ENCODE measurements around the gene PACS2.

Gene PACS2

DNA sequence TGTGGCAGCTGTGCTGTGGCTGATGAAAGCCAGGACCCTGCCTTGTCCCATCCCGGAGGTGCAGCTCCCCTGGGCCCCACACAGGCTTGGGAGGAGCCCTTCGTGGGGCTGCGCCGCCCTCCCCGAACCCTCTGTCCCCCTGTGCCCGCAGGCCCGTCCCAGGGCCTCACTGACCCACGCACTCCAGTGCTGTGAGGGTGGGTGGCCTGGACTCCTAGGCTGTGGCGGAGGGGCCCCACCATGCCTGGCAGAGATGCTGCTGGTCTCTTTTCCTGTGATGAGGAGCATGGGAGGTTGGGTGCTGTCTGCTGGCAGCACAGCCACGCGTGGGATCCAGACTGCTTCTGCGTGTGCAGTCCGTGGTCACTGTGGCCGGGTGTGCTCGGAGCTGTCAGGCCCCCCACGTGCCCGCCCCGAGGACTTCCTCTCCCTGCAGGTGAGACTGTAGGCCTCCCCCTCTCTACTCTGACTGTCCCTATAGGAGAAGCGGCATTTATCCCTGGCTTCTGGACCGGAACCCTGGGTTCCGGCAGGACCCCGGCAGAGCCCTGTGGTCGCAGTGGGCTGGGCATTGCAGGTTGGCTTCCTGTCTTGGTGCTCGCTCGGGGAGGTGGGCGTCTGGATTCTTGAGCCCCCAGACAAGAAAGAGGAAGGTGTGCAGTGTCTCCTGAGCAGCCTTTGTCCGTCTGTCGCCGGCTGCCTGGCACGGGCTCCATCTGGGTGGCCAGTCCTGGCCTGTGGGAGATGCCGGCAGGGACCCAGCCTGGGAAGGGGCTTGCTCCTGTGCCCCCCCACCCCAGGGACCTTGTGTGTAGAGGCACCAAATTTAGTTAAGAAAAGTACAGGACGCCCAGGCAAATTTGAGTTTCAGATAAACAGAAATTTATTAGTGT lies 107.4 kb downstream of the PACS2 start:
- TF ChIP-seq, protein P1, sequence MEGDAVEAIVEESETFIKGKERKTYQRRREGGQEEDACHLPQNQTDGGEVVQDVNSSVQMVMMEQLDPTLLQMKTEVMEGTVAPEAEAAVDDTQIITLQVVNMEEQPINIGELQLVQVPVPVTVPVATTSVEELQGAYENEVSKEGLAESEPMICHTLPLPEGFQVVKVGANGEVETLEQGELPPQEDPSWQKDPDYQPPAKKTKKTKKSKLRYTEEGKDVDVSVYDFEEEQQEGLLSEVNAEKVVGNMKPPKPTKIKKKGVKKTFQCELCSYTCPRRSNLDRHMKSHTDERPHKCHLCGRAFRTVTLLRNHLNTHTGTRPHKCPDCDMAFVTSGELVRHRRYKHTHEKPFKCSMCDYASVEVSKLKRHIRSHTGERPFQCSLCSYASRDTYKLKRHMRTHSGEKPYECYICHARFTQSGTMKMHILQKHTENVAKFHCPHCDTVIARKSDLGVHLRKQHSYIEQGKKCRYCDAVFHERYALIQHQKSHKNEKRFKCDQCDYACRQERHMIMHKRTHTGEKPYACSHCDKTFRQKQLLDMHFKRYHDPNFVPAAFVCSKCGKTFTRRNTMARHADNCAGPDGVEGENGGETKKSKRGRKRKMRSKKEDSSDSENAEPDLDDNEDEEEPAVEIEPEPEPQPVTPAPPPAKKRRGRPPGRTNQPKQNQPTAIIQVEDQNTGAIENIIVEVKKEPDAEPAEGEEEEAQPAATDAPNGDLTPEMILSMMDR (IDR thresholded peaks at IDR 0.05; ENCODE audit: insufficient read depth, low read depth, low read length, missing control alignments) = no peak
- DNase-seq (ENCODE audit: low read depth) = no peak
- peak overlapping the region; percentile 71 for H3K4me3 ChIP-seq (ENCODE audit: low read length)

DNA sequence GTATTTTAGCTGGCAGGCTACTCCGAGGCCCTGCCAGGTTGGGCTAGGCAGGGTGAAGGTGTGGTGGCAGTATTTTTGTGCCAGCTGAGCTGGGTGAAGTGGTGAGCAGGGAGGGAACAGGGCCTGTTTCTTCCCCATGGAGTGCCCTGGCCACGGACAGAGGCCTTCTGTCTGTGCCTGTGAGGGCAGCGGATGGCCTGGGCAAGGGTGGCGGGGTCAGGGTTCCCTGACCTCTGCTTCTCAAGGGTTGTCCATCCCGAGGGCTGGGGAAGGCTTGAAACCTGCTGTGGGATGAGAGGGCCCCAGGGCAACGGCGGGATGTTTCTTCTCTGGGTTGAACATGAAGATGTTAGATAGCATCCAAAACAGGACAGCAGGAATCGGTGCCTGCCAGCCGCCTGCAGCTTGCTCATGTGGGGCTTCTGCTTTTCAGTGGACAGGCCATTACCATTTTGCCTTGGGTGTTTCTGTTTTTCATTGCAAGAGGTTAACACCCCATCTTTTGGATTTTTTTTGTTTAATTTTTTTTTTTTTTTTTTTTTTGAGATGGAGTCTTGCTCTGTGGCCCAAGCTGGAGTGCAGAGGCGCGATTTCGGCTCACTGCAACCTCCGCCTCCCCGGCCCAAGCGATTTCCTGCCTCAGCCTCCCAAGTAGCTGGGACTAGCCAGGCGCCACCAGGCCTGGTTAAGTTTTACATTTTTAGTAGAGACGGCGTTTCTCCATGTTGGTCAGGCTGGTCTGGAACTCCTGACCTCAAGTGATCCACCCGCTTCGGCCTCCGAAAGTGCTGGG lies 108.3 kb downstream of the PACS2 start:
- DNase-seq (ENCODE audit: low read depth) = no peak
- TF ChIP-seq, protein P1 (IDR thresholded peaks at IDR 0.05; ENCODE audit: insufficient read depth, low read depth, low read length, missing control alignments) = no peak
- H3K4me3 ChIP-seq (ENCODE audit: low read length) = no peak overlapping the region

DNA sequence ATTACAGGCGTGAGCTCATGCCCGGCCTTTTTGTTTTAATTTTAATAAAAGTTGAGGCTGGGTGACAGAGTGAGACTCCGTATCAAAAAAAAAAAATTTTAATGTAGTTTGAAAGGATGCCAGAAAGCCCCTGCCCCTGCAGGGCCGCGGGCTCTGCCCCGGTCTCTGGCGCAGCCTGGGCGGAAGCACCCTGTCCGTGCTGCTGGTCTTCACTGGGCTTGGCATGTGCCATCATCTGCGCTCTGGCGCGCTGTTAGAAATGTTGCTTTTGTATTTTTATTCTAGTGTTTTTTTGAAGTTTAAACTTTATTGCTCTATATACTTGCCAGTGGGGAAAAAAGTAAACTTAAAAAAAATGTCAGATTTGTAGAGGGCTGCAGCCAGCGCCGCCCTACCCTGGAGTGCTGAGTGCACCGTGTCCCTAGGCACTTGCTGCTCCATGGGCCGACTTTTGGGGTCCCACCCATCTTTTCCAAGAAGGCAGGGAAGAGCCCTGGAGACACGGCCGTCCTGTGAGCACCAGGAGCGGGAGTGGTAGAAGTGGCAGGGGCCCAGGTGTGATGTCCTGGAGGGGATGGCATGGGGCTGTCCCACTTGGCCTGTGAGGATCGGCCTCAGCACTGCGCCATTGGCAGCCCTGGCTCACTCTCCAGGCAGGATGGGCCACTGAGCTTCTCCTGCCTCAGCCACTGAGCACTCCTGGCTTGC lies 109.1 kb downstream of the PACS2 start:
- DNase-seq (ENCODE audit: low read depth) = no peak
- TF ChIP-seq, protein P1 (IDR thresholded peaks at IDR 0.05; ENCODE audit: insufficient read depth, low read depth, low read length, missing control alignments) = no peak
- no peak overlapping the region for H3K4me3 ChIP-seq (ENCODE audit: low read length)

DNA sequence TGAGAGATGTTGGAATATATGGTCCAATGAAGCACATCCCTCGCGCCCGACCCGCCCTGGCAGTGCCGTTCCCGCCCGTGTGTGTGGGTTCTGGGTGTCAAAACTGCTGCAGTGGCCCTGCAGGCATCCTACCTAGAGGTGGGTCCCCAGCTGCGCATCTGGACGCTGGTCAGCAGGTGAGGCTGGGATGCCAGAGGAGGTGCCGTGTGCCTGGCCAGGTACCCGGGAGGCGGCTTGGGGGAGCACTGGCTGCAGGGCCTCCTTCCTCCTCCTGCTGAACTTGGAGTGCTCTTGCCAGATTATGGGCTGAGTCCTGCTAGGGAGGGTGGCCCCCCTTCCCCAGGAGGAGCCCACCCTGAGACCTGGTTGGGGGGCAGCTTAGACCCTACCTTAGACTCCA lies 110.3 kb downstream of the PACS2 start:
- no peak overlapping the region for H3K4me3 ChIP-seq (ENCODE audit: low read length)
- DNase-seq (ENCODE audit: low read depth) = no peak
- TF ChIP-seq, protein P1 (IDR thresholded peaks at IDR 0.05; ENCODE audit: insufficient read depth, low read depth, low read length, missing control alignments) = no peak

DNA sequence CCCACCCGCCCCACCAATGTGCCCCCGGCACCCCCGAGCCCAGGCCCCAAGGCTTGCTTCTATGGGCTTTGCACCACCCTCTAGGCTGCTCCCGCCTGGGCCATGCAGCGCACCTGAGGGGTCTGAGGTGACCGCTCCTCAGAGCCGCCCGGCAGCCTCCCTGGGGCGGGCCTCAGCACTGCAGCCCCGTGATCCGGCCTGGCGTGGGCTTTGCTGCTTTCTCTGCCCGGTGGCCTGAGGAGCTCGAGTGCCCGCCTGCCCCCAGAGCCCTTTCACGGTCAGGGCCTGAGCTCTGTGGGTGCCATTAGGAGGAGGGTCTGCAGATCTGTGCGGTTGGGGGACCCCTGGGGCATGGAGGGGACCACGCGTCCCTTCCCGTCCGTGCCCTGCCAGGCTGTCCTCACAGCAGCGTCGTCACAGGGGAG lies 111.3 kb downstream of the PACS2 start:
- TF ChIP-seq, protein P1 (IDR thresholded peaks at IDR 0.05; ENCODE audit: insufficient read depth, low read depth, low read length, missing control alignments) = no peak

DNA sequence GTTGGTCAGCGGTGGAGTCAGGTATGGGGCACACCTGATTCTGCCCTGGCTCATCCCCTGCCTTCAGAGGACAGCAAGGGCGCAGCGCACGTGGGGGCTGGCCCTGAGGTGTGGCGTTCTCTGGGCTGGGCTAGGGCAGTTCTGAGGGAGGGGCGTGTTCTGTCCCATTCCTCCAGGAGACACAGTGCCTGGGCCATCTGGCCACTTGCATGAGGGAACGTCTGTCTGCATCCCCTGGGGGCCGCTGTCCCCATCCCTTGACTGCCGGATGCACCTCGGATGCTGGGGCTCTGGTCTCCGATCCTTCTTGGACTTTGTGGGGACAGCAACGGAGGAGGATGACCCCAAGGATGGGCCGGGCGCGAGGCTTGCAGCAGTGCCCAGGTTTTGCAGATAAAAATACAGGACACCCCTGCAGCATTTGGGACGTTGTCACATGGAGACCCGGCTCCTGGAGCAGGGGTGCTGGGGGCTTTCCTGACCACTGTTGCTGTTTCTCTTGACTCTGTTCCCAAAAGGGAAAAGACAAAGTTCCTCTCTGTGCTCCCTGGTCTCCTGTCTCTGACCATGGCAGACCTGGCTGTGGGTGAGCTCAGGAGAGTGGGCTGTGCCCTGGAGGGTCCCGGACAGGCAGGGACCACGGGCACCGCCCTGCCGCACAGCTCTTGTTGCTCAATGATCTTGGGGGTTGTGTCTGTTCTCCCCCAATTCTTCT lies 112.0 kb downstream of the PACS2 start:
- TF ChIP-seq, protein P1 (IDR thresholded peaks at IDR 0.05; ENCODE audit: insufficient read depth, low read depth, low read length, missing control alignments) = no peak
- DNase-seq (ENCODE audit: low read depth) = no peak
- H3K4me3 ChIP-seq (ENCODE audit: low read length) = no peak overlapping the region

More for the DNA sequence above, 111.3 kb downstream of the PACS2 start:
- H3K4me3 ChIP-seq (ENCODE audit: low read length) = no peak overlapping the region
- DNase-seq (ENCODE audit: low read depth) = no peak

All from epithelial cell of esophagus (primary cell).